H1 (cell line): ENCODE data around the gene MARCHF9.

ENCODE experiments used
- BCL11A ChIP-seq, 2 experiments: IDR thresholded peaks; one replicate each; pipeline ENCODE4 v1.6.1; 2011; ENCODE audit warnings: low read depth in 2 of 2, low read length in 2 of 2, mild to moderate bottlenecking in 2 of 2
- CEBPB ChIP-seq: IDR thresholded peaks from 2 replicates; pipeline ENCODE4 v1.6.1; 2012; ENCODE audit warnings: low read depth, low read length
- CTCF ChIP-seq, 3 experiments: IDR thresholded peaks; 1 replicate in 2 of 3; 2 replicates in 1 of 3; pipeline versions ENCODE4 v1.5.1 to v1.6.1; 2011; ENCODE audit warnings: low read length in 3 of 3, mild to moderate bottlenecking in 3 of 3, inconsistent platforms in 2 of 3, low read depth in 1 of 3, moderate library complexity in 1 of 3; ENCODE audit not compliant: insufficient read depth in 1 of 3; ENCODE audit errors: control extremely low read depth in 1 of 3
- EP300 ChIP-seq, 2 experiments: IDR thresholded peaks; 1 replicate in 1 of 2; 2 replicates in 1 of 2; pipeline ENCODE4 v1.6.1; 2011 to 2012; ENCODE audit warnings: low read depth in 2 of 2, low read length in 2 of 2, mild to moderate bottlenecking in 2 of 2, borderline replicate concordance in 1 of 2, inconsistent platforms in 1 of 2, moderate library complexity in 1 of 2
- EZH2 ChIP-seq: fragments of 200-600 bp; sonication (generic); IDR thresholded peaks from 2 replicates; pipeline ENCODE4 v1.7.1; 2012; ENCODE audit warnings: low read depth, mild to moderate bottlenecking, moderate library complexity, low read length, inconsistent platforms; ENCODE audit not compliant: severe bottlenecking
- GABPA ChIP-seq: IDR thresholded peaks from 2 replicates; pipeline ENCODE4 v1.6.1; 2011; ENCODE audit warnings: mild to moderate bottlenecking, low read length, moderate library complexity, borderline replicate concordance; ENCODE audit not compliant: insufficient read depth
- GTF2F1 ChIP-seq: IDR thresholded peaks from 2 replicates; pipeline ENCODE4 v1.6.1; 2012; ENCODE audit warnings: low read depth, low read length, improper control_type of control experiment, borderline replicate concordance
- KDM1A ChIP-seq: fragments of 200-600, 300-600 bp; sonication (generic); IDR thresholded peaks from 2 replicates; pipeline ENCODE4 v1.7.1; 2016; ENCODE audit warnings: mild to moderate bottlenecking, low read length, borderline replicate concordance
- MAX ChIP-seq: IDR thresholded peaks from 2 replicates; pipeline ENCODE4 v1.6.1; 2012; ENCODE audit warnings: inconsistent platforms
- RBBP5 ChIP-seq: IDR thresholded peaks from 2 replicates; pipeline ENCODE4 v1.7.1; 2012; ENCODE audit warnings: low read depth, mild to moderate bottlenecking, inconsistent platforms, low read length, moderate library complexity, borderline replicate concordance
- SRF ChIP-seq: IDR thresholded peaks from 2 replicates; pipeline ENCODE4 v1.6.1; 2011; ENCODE audit warnings: mild to moderate bottlenecking, low read depth, low read length, moderate library complexity
- TBP ChIP-seq: IDR thresholded peaks from 2 replicates; pipeline ENCODE4 v1.6.1; 2011; ENCODE audit warnings: low read depth, low read length, improper control_type of control experiment
- USF2 ChIP-seq: IDR thresholded peaks from 2 replicates; pipeline ENCODE4 v1.6.1; 2011; ENCODE audit warnings: low read length, improper control_type of control experiment

- no peak for TF ChIP-seq CTCF (IDR thresholded peaks at IDR 0.05; ENCODE audit: control extremely low read depth in 1 of 3, insufficient read depth in 1 of 3, low read depth in 1 of 3, low read length in 3 of 3)
- no peak for TF ChIP-seq SRF
- TF ChIP-seq CEBPB, result peak; percentile 86; the same call in 1 of the 2 replicates
- TF ChIP-seq KDM1A, result no peak
- TF ChIP-seq EP300 (IDR thresholded peaks at IDR 0.05; ENCODE audit: borderline replicate concordance in 1 of 2, low read depth in 2 of 2, low read length in 2 of 2), result no peak
- no peak for TF ChIP-seq GABPA
- no peak for TF ChIP-seq EZH2
- no peak for TF ChIP-seq BCL11A (IDR thresholded peaks at IDR 0.05; ENCODE audit: low read depth in 2 of 2, low read length in 2 of 2)
- no peak for TF ChIP-seq GTF2F1
- no peak; the same call in 1 of the 2 replicates for TF ChIP-seq RBBP5
- TF ChIP-seq USF2, result no peak
- TF ChIP-seq MAX, result no peak
- TF ChIP-seq TBP, result no peak
Measured at GRCh38 chr12:57744194-57744776, 10.6 kb upstream of the MARCHF9 start.
